T-helper 1 cell treated with Interleukin-12 subunit alpha and Interleukin-12 subunit beta and Interleukin-4 antibody, amounts not matched to agents 30 μg/mL and 1 μg/mL, for 36 hours (primary cell): ENCODE results near the gene FOXK2.

Experiments
- H3K27ac Mint-ChIP-seq: one replicate; pipeline ENCODE4 v1.8.0; 2021; ENCODE audit warnings: mild to moderate bottlenecking, mixed read lengths
- H3K27me3 Mint-ChIP-seq: one replicate; pipeline ENCODE4 v1.8.0; 2021; ENCODE audit warnings: low read depth, mixed read lengths
- H3K36me3 Mint-ChIP-seq: one replicate; pipeline ENCODE4 v1.8.0; 2021; ENCODE audit warnings: low read depth, mixed read lengths
- H3K4me1 Mint-ChIP-seq: one replicate; pipeline ENCODE4 v1.8.0; 2021; ENCODE audit warnings: low read depth, mixed read lengths
- H3K4me3 Mint-ChIP-seq: one replicate; pipeline ENCODE4 v1.8.0; 2021; ENCODE audit warnings: mild to moderate bottlenecking, moderate library complexity, mixed read lengths
- H3K9me3 Mint-ChIP-seq: one replicate; pipeline ENCODE4 v1.8.0; 2021; ENCODE audit warnings: mixed read lengths

The FOXK2 gene

GRCh38 chr17:82490512-82491195, 28.9 kb upstream of the FOXK2 start:
- H3K27me3 Mint-ChIP-seq: no peaks in the 10 kb centered on the region
- peaks cover 27% of the 10 kb centered on the region for H3K36me3 Mint-ChIP-seq
- no peaks in the 10 kb centered on the region for H3K9me3 Mint-ChIP-seq
- no peak overlapping the region for H3K27ac Mint-ChIP-seq
- no peak overlapping the region for H3K4me3 Mint-ChIP-seq
- peaks cover 24% of the 10 kb centered on the region for H3K4me1 Mint-ChIP-seq

- Mint-ChIP-seq H3K9me3 (no peaks in the 10 kb centered on the region), H3K27me3 (no peaks in the 10 kb centered on the region), H3K4me1 (peaks cover 22% of the 10 kb centered on the region), H3K36me3 (peaks cover 22% of the 10 kb centered on the region), H3K27ac (no peak overlapping the region), H3K4me3 (no peak overlapping the region)
Measured at GRCh38 chr17:82491196-82491530, 28.4 kb upstream of the FOXK2 start.

GRCh38 chr17:82491533-82491932, 28.0 kb upstream of the FOXK2 start:
- no peaks in the 10 kb centered on the region for H3K27me3 Mint-ChIP-seq
- no peaks in the 10 kb centered on the region for H3K9me3 Mint-ChIP-seq
- H3K27ac Mint-ChIP-seq: no peak overlapping the region
- H3K36me3 Mint-ChIP-seq: peaks cover 18% of the 10 kb centered on the region
- no peak overlapping the region for H3K4me3 Mint-ChIP-seq
- H3K4me1 Mint-ChIP-seq: peaks cover 20% of the 10 kb centered on the region

- Mint-ChIP-seq H3K27ac (no peak overlapping the region), H3K36me3 (peaks cover 10% of the 10 kb centered on the region), H3K4me3 (no peak overlapping the region), H3K9me3 (no peaks in the 10 kb centered on the region), H3K27me3 (no peaks in the 10 kb centered on the region), H3K4me1 (peaks cover 17% of the 10 kb centered on the region)
Measured at GRCh38 chr17:82492643-82493225, 26.8 kb upstream of the FOXK2 start.

- Mint-ChIP-seq H3K27me3 (no peaks in the 10 kb centered on the region), H3K36me3 (peaks cover 9% of the 10 kb centered on the region), H3K27ac (no peak overlapping the region), H3K4me1 (peaks cover 21% of the 10 kb centered on the region), H3K4me3 (no peak overlapping the region), H3K9me3 (no peaks in the 10 kb centered on the region)
Measured at GRCh38 chr17:82493226-82493781, 26.2 kb upstream of the FOXK2 start.

- no peaks in the 10 kb centered on the region for H3K36me3 Mint-ChIP-seq
- peak overlapping the region; percentile 82 for H3K27ac Mint-ChIP-seq
- no peaks in the 10 kb centered on the region for H3K9me3 Mint-ChIP-seq
- H3K27me3 Mint-ChIP-seq: peaks cover 4% of the 10 kb centered on the region
- peak overlapping the region; percentile 42 for H3K4me3 Mint-ChIP-seq
- H3K4me1 Mint-ChIP-seq: peaks cover 21% of the 10 kb centered on the region
Measured at GRCh38 chr17:82494236-82495055, 25.1 kb upstream of the FOXK2 start.

GRCh38 chr17:82495844-82496528, 23.5 kb upstream of the FOXK2 start:
- Mint-ChIP-seq H3K27ac (peak overlapping the region; percentile 55), H3K9me3 (no peaks in the 10 kb centered on the region), H3K27me3 (peaks cover 4% of the 10 kb centered on the region), H3K36me3 (no peaks in the 10 kb centered on the region), H3K4me3 (peak overlapping the region; percentile 56), H3K4me1 (peaks cover 21% of the 10 kb centered on the region)

- Mint-ChIP-seq H3K9me3 (no peaks in the 10 kb centered on the region), H3K4me3 (peak overlapping the region; percentile 56), H3K27ac (peak overlapping the region; percentile 67), H3K4me1 (peaks cover 21% of the 10 kb centered on the region), H3K27me3 (peaks cover 4% of the 10 kb centered on the region), H3K36me3 (no peaks in the 10 kb centered on the region)
Measured at GRCh38 chr17:82496529-82497434, 22.8 kb upstream of the FOXK2 start.

- H3K27ac Mint-ChIP-seq: peak overlapping the region; percentile 80
- H3K4me1 Mint-ChIP-seq: peaks cover 21% of the 10 kb centered on the region
- peak overlapping the region; percentile 81 for H3K4me3 Mint-ChIP-seq
- H3K9me3 Mint-ChIP-seq: no peaks in the 10 kb centered on the region
- H3K27me3 Mint-ChIP-seq: peaks cover 4% of the 10 kb centered on the region
- no peaks in the 10 kb centered on the region for H3K36me3 Mint-ChIP-seq
Measured at GRCh38 chr17:82497483-82498405, 21.8 kb upstream of the FOXK2 start.

GRCh38 chr17:82502207-82502606, 17.3 kb upstream of the FOXK2 start:
- H3K4me1 Mint-ChIP-seq: peaks cover 11% of the 10 kb centered on the region

GRCh38 chr17:82503094-82503727, 16.3 kb upstream of the FOXK2 start:
- Mint-ChIP-seq H3K9me3 (no peaks in the 10 kb centered on the region), H3K27ac (no peak overlapping the region), H3K4me1 (peaks cover 5% of the 10 kb centered on the region), H3K36me3 (no peaks in the 10 kb centered on the region), H3K4me3 (no peak overlapping the region), H3K27me3 (peaks cover 4% of the 10 kb centered on the region)

More at GRCh38 chr17:82502207-82502606, 17.3 kb upstream of the FOXK2 start:
- Mint-ChIP-seq H3K27ac (no peak overlapping the region), H3K27me3 (peaks cover 4% of the 10 kb centered on the region), H3K4me3 (no peak overlapping the region), H3K36me3 (no peaks in the 10 kb centered on the region), H3K9me3 (no peaks in the 10 kb centered on the region)

- no peak overlapping the region for H3K4me3 Mint-ChIP-seq
- peaks cover 4% of the 10 kb centered on the region for H3K27me3 Mint-ChIP-seq
- no peaks in the 10 kb centered on the region for H3K9me3 Mint-ChIP-seq
- H3K27ac Mint-ChIP-seq: no peak overlapping the region
- peaks cover 5% of the 10 kb centered on the region for H3K4me1 Mint-ChIP-seq
- H3K36me3 Mint-ChIP-seq: no peaks in the 10 kb centered on the region
Measured at GRCh38 chr17:82503728-82504308, 15.7 kb upstream of the FOXK2 start.
